HepG2 (cell line): ENCODE data around the gene TIMM44. TPM values are rescaled to one million over a fixed set of nuclear protein-coding genes. Genes with fewer than 3 reads are reported as not detected.

ENCODE experiments used
- CSRNP2 ChIP-seq: sonication (generic); formaldehyde crosslinking; conservative IDR thresholded peaks from 2 replicates; pipeline ENCODE4 v1.8.0; 2022; ENCODE audit warnings: low read depth, missing genetic modification reagents
- GZF1 ChIP-seq: sonication (generic); formaldehyde crosslinking; IDR thresholded peaks from 2 replicates; pipeline ENCODE4 v1.5.1; 2020; ENCODE audit warnings: mild to moderate bottlenecking, missing genetic modification reagents
- HCFC1 ChIP-seq: fragments of 150-350 bp; IDR thresholded peaks from 2 replicates; pipeline ENCODE4 v1.6.1; 2014; ENCODE audit warnings: low read depth, low read length
- JUND ChIP-seq: sonication (generic); formaldehyde crosslinking; IDR thresholded peaks from 2 replicates; pipeline ENCODE4 v1.8.0; 2022; ENCODE audit warnings: mild to moderate bottlenecking, missing genetic modification reagents
- KLF13 ChIP-seq: sonication (generic); formaldehyde crosslinking; IDR thresholded peaks from 2 replicates; pipeline ENCODE4 v1.4.0; 2020; ENCODE audit warnings: mild to moderate bottlenecking, missing genetic modification reagents
- LBX2 ChIP-seq: sonication (generic); formaldehyde crosslinking; IDR thresholded peaks from 2 replicates; pipeline ENCODE4 v1.5.0; 2020; ENCODE audit warnings: missing genetic modification reagents, mild to moderate bottlenecking, borderline replicate concordance
- REPIN1 ChIP-seq: sonication (generic); formaldehyde crosslinking; IDR thresholded peaks from 2 replicates; pipeline ENCODE4 v1.8.0; 2022; ENCODE audit warnings: missing genetic modification reagents, low read depth, mild to moderate bottlenecking, borderline replicate concordance
- SIX4 ChIP-seq: sonication (generic); formaldehyde crosslinking; IDR thresholded peaks from 2 replicates; pipeline ENCODE4 v1.4.0; 2020; ENCODE audit warnings: missing genetic modification reagents
- SMARCE1 ChIP-seq: fragments of 450-650 bp; IDR thresholded peaks from 2 replicates; pipeline ENCODE4 v1.6.1; 2017; ENCODE audit warnings: borderline replicate concordance
- TAF15 ChIP-seq: fragments of 200-400 bp; formaldehyde crosslinking; IDR thresholded peaks from one replicate; pipeline ENCODE4 v1.6.1; 2018; ENCODE audit warnings: mild to moderate bottlenecking, low read depth, low read length; ENCODE audit not compliant: poor library complexity, severe bottlenecking
- XRCC5 ChIP-seq: fragments of 200-400 bp; formaldehyde crosslinking; optimal IDR thresholded peaks from 2 replicates; pipeline ENCODE3; 2017; ENCODE audit warnings: mild to moderate bottlenecking, low read length
- ZBTB4 ChIP-seq: sonication (generic); formaldehyde crosslinking; IDR thresholded peaks from 2 replicates; pipeline ENCODE4 v1.4.0; 2020; ENCODE audit warnings: missing genetic modification reagents, mild to moderate bottlenecking, borderline replicate concordance
- ZBTB7A ChIP-seq: sonication (generic); formaldehyde crosslinking; IDR thresholded peaks from 2 replicates; pipeline ENCODE4 v1.8.0; 2022; ENCODE audit warnings: mild to moderate bottlenecking, missing genetic modification reagents
- ZFP41 ChIP-seq: sonication (generic); formaldehyde crosslinking; IDR thresholded peaks from 2 replicates; pipeline ENCODE4 v1.4.0; 2020; ENCODE audit warnings: mild to moderate bottlenecking, missing genetic modification reagents, borderline replicate concordance
- ZIK1 ChIP-seq: sonication (generic); formaldehyde crosslinking; IDR thresholded peaks from 2 replicates; pipeline ENCODE4 v1.5.0; 2020; ENCODE audit warnings: mild to moderate bottlenecking, low read depth, missing genetic modification reagents, borderline replicate concordance
- ZNF20 ChIP-seq: sonication (generic); formaldehyde crosslinking; IDR thresholded peaks from 2 replicates; pipeline ENCODE4 v1.4.0; 2020; ENCODE audit warnings: mild to moderate bottlenecking, moderate library complexity, missing genetic modification reagents
- ZNF460 ChIP-seq: sonication (generic); formaldehyde crosslinking; IDR thresholded peaks from 2 replicates; pipeline ENCODE4 v1.5.1; 2020; ENCODE audit warnings: missing genetic modification reagents, mild to moderate bottlenecking, borderline replicate concordance
- ZNF484 ChIP-seq: sonication (generic); formaldehyde crosslinking; IDR thresholded peaks from 2 replicates; pipeline ENCODE4 v1.5.1; 2020; ENCODE audit warnings: mild to moderate bottlenecking, low read depth, missing genetic modification reagents, borderline replicate concordance
- polyA plus RNA-seq, 8 experiments: library from polyadenylated mRNA; depleted of rRNA in 3 of 8; stranded (reverse) in 7 of 8; unstranded in 1 of 8; fragments of >200 nt; fragmentation: Illumina TruSeq in 4 of 8; extraction: Trizol in 4 of 8; gene quantifications; 2 replicates each; pipeline versions ENCODE4 v1.2.1 to v1.2.3, GENCODE V29; 2011 to 2016; ENCODE audit warnings: low read depth in 4 of 8, missing spikeins in 1 of 8, mixed read lengths in 1 of 8; ENCODE audit not compliant: insufficient read depth in 1 of 8
- total RNA-seq, 5 experiments: library from RNA; depleted of rRNA; stranded (reverse); fragments of >200 nt; fragmentation: Illumina TruSeq; extraction: Trizol; gene quantifications; 2 replicates each; pipeline ENCODE4 v1.2.3, GENCODE V29; 2016; ENCODE audit warnings: low read depth in 1 of 5
- TF ChIP-seq, protein P1 (sequence below): sonication (generic); formaldehyde crosslinking; IDR thresholded peaks from 2 replicates; pipeline ENCODE4 v1.4.0; 2020; ENCODE audit warnings: missing genetic modification reagents, borderline replicate concordance
- TF ChIP-seq, protein P2 (sequence below): sonication (generic); formaldehyde crosslinking; IDR thresholded peaks from 2 replicates; pipeline ENCODE4 v1.5.1; 2020; ENCODE audit warnings: mild to moderate bottlenecking, missing genetic modification reagents, moderate library complexity

TIMM44 gene
- total and polyA plus RNA-seq, 2 of the 13 experiments (the other 11 are each of a cell fraction or from before 2014, with no cell fraction given), result 42.9 to 72.6 TPM

DNA sequence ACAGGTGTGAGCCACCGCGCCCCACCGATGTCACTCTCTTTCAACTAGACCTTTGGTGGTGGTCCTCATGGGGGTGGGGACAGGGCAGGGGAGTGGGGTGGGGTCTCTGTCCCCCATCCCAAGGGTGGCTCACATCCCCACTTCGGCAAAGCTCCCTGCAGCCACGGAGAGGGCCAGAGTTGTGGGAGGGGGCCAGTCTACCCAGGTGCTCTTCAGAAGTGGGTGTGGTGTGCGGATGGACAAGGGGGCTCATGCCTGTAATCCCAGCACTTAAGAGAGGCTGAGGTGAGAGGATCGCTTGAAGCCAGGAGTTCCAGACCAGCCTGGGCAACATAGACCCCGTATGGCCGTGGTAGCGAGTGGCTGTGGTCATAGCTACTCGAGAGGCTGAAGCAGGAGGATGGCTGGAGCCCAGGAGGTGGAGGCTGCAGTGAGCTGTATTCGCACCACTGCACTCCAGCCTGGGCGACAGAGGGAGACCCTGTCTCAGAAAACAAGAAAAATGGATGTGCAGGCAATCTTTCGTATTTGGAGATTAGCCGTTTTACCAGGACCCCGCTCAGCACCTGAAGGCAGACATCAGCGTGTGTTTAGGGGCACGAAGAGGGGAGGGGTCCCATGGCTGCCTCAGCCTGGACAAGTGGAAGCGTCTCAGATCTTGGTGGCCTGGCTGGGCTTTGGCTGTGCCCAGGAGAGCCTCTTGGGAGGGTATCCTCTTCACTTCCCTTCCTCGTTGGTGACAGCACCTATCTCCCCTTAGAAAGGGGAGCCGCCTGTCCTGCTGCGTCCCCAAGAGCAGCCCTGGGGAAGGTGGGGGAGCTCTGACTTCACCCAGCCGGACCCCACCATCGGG, 28.0 kb downstream of the TIMM44 start (continued):
- TF ChIP-seq CSRNP2 (CRISPR knock-in tag) (no peak), SMARCE1 (no peak), REPIN1 (CRISPR knock-in tag) (0 out of 2 replicates have a peak, but pooled peaks have one; percentile 8), KLF13 (no peak), TAF15 (no peak), SIX4 (CRISPR knock-in tag) (no peak), ZBTB4 (CRISPR knock-in tag) (no peak), ZBTB7A (no peak), GZF1 (CRISPR knock-in tag) (no peak), HCFC1 (no peak), ZFP41 (CRISPR knock-in tag) (0 out of 2 replicates have a peak, but pooled peaks have one; percentile 15), ZIK1 (0 out of 2 replicates have a peak, but pooled peaks have one; percentile 9), ZNF484 (CRISPR knock-in tag) (no peak), LBX2 (CRISPR knock-in tag) (no peak), XRCC5 (no peak), JUND (CRISPR knock-in tag) (no peak), ZNF20 (CRISPR knock-in tag) (no peak), ZNF460 (CRISPR knock-in tag) (no peak)
- TF ChIP-seq, protein P1, sequence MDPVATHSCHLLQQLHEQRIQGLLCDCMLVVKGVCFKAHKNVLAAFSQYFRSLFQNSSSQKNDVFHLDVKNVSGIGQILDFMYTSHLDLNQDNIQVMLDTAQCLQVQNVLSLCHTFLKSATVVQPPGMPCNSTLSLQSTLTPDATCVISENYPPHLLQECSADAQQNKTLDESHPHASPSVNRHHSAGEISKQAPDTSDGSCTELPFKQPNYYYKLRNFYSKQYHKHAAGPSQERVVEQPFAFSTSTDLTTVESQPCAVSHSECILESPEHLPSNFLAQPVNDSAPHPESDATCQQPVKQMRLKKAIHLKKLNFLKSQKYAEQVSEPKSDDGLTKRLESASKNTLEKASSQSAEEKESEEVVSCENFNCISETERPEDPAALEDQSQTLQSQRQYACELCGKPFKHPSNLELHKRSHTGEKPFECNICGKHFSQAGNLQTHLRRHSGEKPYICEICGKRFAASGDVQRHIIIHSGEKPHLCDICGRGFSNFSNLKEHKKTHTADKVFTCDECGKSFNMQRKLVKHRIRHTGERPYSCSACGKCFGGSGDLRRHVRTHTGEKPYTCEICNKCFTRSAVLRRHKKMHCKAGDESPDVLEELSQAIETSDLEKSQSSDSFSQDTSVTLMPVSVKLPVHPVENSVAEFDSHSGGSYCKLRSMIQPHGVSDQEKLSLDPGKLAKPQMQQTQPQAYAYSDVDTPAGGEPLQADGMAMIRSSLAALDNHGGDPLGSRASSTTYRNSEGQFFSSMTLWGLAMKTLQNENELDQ (CRISPR knock-in tag), result no peak
- TF ChIP-seq, protein P2, sequence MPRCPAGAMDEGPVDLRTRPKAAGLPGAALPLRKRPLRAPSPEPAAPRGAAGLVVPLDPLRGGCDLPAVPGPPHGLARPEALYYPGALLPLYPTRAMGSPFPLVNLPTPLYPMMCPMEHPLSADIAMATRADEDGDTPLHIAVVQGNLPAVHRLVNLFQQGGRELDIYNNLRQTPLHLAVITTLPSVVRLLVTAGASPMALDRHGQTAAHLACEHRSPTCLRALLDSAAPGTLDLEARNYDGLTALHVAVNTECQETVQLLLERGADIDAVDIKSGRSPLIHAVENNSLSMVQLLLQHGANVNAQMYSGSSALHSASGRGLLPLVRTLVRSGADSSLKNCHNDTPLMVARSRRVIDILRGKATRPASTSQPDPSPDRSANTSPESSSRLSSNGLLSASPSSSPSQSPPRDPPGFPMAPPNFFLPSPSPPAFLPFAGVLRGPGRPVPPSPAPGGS, result no peak
